ENCODE measurements around the gene C16orf54.
"Not testable (repeated sequence)": the region's sequence is repeated elsewhere in the genome, so short reads cannot be mapped to it uniquely, and the experiment has no call there.

The C16orf54 gene

DNA sequence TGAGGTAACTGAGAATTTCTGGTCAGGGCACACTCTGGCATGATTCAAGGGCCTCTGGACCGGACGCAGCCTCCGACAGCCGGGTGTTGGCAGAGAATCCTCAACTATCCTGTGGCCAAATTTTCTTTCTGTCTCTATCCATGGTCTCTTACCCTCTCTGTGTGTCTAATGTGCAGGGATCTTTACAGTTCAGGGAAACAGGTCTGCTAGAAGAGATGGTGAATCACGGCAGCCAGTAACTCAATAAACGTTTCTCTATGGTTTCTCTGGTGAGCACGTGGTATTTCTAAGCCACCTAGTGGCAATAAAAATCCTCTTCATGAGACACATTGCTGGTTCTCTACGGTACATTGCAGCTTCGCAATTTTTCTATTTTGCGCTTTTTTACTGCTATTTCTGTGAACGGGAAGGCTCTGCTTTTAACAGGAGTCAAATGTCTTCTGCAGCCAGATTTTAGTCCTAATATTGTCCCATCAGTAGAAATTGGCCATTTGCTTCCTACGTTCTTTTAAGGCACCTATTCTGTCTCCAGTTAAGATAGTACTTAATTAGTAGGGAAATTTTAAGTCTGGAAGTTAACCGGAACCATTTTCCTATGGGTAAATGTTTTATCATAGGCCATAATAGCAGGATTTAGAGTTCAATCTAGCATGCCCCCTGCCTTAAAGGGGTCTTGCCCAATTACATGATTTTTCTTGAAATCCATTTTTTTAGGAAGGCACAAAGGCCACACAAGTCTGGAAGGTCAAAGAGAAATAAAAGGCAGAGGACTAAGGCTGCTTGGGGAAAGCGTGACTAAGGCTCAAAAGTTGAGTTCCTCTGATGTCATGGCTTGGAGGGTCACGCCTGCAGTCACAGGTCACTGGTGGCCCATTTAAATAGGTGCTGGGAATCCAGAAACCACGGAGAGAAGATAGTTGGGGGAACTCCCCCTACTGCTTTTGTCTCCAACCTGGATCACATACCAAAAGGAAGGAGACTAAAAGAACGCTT is 35.3 kb downstream of the C16orf54 start:
- H3K4me3 Mint-ChIP-seq: no peak overlapping the region
- no peaks in the 10 kb centered on the region for H3K27me3 Mint-ChIP-seq
- H3K4me1 Mint-ChIP-seq: peaks cover 14% of the 10 kb centered on the region
- peak; percentile 49 to 53 for DNase-seq
- no peaks in the 10 kb centered on the region for H3K9me3 Mint-ChIP-seq
- peak; percentile 98 for ATAC-seq
- no peak overlapping the region for H3K27ac Mint-ChIP-seq

DNA sequence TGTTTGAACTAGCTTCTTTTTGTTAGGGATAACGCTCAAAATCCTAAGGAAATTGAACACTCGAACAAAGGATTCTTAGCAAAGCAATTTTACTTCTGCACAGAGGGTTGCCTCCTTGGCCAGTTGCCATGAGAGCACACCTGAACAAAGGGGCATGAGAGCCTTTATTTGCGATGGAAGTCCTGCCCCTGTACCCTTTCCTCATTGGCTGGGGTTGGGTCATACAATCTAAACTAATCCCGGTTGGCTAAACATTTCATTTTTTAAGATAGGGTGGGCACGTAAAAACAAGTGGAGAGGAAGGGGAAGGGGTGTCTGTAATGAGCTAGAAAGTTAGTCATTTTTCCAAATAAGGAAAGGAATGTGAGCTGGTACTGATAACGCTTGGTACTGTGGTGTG is 36.1 kb downstream of the C16orf54 start:
- not testable (repeated sequence) for H3K27me3 Mint-ChIP-seq, H3K4me3 Mint-ChIP-seq, DNase-seq, H3K9me3 Mint-ChIP-seq, ATAC-seq, H3K27ac Mint-ChIP-seq
- peaks cover 14% of the 10 kb centered on the region for H3K4me1 Mint-ChIP-seq

DNA sequence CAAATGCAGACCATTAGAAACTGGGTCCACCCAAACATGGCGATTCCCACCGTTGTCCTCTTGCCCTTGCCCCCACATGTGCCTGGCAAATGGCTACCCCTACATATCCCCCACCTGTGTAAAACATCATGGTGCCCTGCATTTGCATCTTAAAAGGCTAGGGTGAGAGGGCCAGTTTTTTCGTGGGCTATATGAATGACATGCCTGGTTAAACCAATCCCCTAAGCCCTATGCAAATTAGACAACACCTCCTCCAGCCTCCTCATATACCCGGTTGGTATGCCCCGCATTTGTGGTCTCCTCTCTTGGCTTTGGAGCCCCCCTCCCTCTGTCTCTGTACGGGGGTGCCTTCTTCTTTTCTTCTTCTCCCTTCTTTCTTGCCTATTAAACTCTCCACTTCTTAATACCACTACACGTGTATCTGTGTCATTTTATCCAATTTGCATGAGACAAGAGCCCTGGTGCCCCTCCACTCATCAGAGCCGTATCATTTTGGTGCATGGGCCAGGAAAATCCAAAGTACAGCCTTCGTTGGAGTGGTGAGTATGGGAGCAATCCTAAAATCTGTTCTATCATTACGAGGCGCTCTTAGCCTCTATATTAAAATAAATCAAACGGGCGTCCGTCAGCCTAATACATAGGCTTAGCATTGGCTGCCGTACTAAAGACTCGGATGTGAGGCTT is 36.7 kb downstream of the C16orf54 start:
- no peak for ATAC-seq
- no peaks in the 10 kb centered on the region for H3K9me3 Mint-ChIP-seq
- peaks cover 14% of the 10 kb centered on the region for H3K4me1 Mint-ChIP-seq

DNA sequence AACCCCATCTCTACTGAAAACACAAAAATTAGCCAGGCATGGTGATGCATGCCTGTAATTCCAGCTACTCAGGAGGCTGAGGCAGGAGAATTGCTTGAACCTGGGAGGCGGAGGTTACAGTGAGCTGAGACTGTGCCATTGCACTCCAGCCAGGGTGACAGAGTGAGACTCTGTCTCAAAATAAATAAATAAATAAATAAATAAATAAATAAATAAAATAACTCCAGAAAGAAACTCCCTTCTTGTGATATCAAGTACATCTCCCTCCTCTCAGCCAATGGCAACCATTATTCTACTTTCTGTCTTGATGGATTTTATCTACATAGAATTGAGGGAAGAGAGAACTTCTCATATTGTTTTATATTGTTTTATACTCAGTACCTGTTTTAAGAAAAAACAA is 38.6 kb downstream of the C16orf54 start:
- ATAC-seq, H3K27ac Mint-ChIP-seq, DNase-seq, H3K27me3 Mint-ChIP-seq, H3K9me3 Mint-ChIP-seq, H3K4me3 Mint-ChIP-seq: not testable (repeated sequence)
- H3K4me1 Mint-ChIP-seq: peaks cover 23% of the 10 kb centered on the region

More for the DNA sequence above, 36.7 kb downstream of the C16orf54 start:
- Mint-ChIP-seq H3K4me3 (no peak overlapping the region), H3K27me3 (no peaks in the 10 kb centered on the region), H3K27ac (no peak overlapping the region)
- no peak for DNase-seq

DNA sequence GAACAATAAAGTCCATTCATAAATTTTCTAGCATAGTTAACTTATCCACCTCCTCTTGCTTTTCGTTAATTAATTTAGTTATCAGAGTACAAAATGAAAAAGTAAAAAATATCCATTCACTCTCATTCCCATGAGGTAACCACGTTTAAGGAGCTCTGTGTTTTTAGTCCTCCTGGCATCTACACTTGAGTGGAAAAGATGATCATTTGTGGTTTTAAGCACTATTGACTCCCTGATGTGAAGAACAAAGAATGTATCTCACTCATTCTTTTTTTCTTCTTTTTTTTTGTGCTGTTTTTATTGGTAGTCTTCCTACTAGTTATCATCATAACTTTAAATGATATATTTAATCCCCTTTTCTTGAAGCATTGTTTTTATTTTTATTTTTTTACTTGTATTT is 40.8 kb downstream of the C16orf54 start:
- Mint-ChIP-seq H3K4me1 (peaks cover 33% of the 10 kb centered on the region), H3K4me3 (no peak overlapping the region), H3K27ac (no peak overlapping the region), H3K27me3 (no peaks in the 10 kb centered on the region), H3K9me3 (no peaks in the 10 kb centered on the region)
- DNase-seq: no peak
- no peak for ATAC-seq

DNA sequence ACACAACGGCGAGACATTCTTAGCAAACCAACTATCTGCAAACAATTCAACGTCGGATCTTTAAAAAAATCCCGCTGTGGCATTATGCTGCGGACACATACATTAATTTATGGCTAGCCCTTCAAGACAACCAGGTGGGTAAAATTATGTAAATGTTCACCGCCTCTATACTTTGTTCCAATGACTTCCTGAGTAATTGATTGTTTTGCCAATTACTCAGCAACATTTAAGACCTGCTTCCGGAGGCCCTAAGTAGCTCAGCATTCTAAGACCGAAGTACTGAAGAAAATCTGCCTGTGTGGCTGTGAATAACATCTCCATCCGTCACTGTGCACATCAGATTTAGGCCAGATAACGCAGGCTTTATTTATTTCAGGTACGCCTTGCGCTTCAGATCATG is 43.5 kb downstream of the C16orf54 start:
- Mint-ChIP-seq H3K27me3 (no peaks in the 10 kb centered on the region), H3K9me3 (no peaks in the 10 kb centered on the region), H3K4me3 (peak overlapping the region; percentile 77 to 78), H3K27ac (peak overlapping the region; percentile 81 to 92), H3K4me1 (peaks cover 28% of the 10 kb centered on the region)
- DNase-seq: no peak
- peak; percentile 32 for ATAC-seq

DNA sequence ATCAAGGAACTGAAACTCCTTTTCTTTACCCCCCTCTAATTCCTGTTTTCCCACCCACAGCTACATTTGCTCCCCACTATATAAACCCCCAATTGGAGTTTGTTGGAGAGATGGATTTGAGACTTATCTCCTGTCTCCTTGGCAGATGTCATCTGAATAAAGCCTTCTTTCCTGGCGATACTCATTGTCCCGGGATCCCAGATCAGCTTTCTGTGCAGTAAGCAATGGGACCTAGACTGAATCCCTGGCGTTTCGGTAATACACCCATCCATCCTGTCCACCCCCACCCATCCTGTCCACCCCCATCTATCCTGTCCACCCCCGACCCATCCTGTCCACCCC is 44.6 kb downstream of the C16orf54 start:
- H3K4me3 Mint-ChIP-seq: peak overlapping the region in 1 of 2 donors; percentile 60
- ATAC-seq (no peak), DNase-seq (no peak)
- H3K9me3 Mint-ChIP-seq: no peaks in the 10 kb centered on the region
- H3K4me1 Mint-ChIP-seq: peaks cover 28% of the 10 kb centered on the region
- H3K27ac Mint-ChIP-seq: no peak overlapping the region
- H3K27me3 Mint-ChIP-seq: no peaks in the 10 kb centered on the region

DNA sequence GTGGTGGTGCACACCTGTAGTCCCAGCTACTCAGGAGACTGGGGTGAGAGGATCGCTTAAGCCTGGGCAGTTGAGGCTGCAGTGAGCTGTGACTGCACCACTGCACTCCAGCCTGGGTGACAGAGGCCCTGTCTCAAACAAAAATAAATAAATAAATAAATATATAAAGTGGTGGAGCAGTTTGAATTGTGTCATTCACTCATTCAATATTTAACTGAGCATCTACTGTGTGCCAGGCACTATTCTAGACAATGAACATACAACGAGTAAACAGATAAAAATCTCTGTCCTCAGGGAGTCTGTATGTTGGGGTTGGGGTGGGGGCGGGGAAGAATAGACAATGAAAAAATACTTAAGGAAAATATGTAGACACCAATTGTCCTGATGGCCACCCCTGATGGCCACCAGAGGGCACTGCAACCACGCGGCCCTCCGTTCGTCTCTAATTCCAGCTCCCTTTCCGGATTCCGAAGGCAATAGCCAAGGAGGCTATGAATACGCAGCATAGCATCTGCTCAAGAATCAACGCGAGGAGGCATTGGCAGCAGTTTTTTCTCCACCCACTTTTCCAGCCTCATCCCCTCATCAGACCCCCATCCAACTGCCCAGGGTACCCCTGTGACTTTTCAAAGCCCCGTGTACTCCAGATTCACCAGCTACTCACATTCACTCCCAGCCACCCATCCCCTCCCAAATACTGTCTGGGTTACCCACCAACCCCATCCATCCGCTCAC is 45.4 kb downstream of the C16orf54 start:
- ATAC-seq (peak; percentile 71), DNase-seq (peak; percentile 73 to 76)
- peaks cover 28% of the 10 kb centered on the region for H3K4me1 Mint-ChIP-seq
- no peaks in the 10 kb centered on the region for H3K9me3 Mint-ChIP-seq
- H3K27ac Mint-ChIP-seq: no peak overlapping the region
- H3K4me3 Mint-ChIP-seq: peak overlapping the region; percentile 55 to 60
- no peaks in the 10 kb centered on the region for H3K27me3 Mint-ChIP-seq

DNA sequence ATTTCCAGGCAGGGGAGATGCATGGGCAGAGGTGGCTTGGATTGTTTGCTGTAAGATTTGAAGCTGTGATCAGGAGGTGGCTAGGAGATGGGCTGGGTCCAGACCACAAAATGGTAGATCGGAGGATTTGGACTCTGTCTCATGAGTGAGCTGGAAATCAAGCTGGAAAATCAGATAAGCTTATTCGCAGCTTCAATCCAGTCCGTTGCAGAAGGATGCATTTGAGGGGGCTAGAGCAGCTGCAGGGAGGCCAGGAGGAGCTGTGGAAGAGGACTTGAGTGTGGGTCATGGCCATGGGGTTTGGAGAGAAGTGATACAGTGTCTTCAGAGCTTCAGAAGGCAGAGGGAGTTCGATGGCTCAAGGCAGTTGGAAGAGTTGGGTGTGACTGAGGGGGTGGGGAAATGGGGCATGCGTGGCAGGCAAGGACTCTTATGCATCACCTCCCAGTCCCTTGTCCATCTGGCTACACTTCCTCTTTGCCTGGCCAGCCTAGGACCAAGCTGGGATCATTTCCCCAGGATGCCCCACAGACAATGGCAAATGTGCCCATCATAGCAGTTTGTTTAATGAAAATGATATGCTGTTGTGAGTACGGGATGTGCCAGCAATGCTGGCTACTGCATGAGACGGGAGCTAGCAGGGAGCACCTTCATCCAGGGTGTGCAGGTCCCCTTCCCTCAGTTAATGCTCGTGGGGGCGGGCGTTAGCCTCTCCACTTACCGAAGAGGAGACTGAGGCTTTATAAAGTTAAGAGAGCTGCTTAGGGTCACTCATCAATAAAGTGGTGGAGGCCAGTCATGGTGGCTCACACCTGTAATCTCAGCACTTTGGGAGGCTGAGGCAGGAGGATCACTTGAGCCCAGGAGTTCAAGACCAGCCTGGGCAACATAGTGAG is 46.2 kb downstream of the C16orf54 start:
- H3K4me3 Mint-ChIP-seq: no peak overlapping the region
- H3K27me3 Mint-ChIP-seq: no peaks in the 10 kb centered on the region
- H3K9me3 Mint-ChIP-seq: no peaks in the 10 kb centered on the region
- ATAC-seq: no peak
- no peak for DNase-seq
- no peak overlapping the region for H3K27ac Mint-ChIP-seq
- H3K4me1 Mint-ChIP-seq: peaks cover 28% of the 10 kb centered on the region

DNA sequence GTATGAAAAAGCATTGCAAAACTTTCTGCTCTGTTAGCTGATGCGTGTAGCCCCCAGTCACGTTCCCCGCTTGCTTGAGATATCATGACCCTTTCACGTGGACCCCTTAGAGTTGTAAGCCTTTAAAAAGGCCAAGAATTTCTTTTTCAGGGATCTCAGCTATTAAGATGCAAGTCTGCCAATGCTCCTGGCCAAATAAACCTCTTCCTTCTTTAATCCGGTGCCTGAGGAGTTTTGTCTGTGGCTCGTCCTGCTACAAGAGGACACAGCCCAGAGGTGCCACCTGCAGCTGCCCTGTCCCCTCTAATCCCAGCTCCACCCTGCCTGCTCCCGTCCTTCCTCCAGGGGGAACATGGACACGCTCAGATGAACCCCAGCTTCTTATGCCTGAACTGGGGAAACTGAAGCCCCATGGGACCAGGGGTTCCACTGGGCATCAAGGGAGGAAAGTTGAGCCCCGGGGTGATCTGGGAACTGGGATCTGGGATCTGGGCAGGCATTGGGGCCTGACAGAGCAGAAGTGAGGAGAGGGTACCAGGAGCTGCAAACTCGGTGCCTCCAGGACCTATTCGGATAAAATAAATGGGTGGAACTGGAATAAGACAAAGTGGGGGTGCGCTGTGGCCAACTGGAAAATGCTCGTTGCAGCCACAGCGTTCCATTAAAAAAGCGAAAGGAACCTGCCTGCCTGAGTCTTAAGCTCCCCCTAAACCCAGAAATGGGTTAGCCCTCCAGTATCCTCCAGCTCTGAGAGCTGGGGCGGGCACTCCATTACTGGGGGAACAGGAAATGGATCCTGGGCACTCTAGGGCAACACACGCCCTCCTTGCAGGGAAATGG is 47.1 kb downstream of the C16orf54 start:
- DNase-seq (no peak), ATAC-seq (no peak)
- Mint-ChIP-seq H3K27me3 (no peaks in the 10 kb centered on the region), H3K4me1 (peaks cover 28% of the 10 kb centered on the region), H3K9me3 (no peaks in the 10 kb centered on the region), H3K27ac (no peak overlapping the region), H3K4me3 (no peak overlapping the region)

DNA sequence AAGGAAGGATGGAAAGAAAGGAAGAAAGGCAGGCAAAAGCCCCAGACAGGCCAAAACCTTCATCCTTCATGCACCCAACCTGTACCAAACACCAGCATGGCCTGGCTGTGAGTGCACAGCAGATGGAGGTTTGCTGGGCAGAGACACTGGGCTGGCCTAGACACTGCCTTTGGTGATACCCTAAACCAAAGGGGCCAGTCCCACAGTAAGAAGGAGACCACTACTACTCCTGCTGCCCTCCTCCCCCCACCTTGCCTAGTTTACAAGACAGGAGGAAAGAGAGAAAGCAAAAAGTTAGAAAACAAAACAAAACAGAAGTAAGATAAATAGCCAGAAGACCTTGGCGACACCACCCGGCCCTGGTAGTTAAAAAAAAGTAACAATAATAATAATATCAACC is 47.7 kb downstream of the C16orf54 start:
- Mint-ChIP-seq H3K9me3 (no peaks in the 10 kb centered on the region), H3K4me1 (peaks cover 28% of the 10 kb centered on the region), H3K27ac (no peak overlapping the region), H3K27me3 (no peaks in the 10 kb centered on the region), H3K4me3 (no peak overlapping the region)
- no peak for DNase-seq
- ATAC-seq: no peak

DNA sequence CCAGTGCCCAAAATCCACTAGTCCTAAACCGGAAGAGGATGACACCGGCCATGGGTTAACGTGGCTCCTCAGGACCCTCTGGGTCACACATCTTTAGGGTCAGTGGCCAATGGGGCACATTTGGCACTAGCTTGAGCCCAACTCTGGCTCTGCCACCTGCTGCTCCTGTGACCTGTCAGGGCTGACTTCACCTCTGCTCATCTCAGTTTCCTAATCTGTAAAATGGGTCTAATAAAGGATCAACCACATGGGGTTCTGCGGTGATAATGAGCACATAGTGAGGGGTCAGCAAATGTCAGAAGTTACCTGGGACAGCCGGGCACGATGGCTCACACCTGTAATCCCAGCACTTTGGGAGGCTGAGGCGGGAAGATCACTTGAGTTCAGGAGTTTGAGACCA is 48.4 kb downstream of the C16orf54 start:
- peaks cover 21% of the 10 kb centered on the region for H3K4me1 Mint-ChIP-seq
- H3K9me3 Mint-ChIP-seq: no peaks in the 10 kb centered on the region
- H3K27ac Mint-ChIP-seq: no peak overlapping the region
- no peaks in the 10 kb centered on the region for H3K27me3 Mint-ChIP-seq
- ATAC-seq: no peak
- DNase-seq: no peak
- H3K4me3 Mint-ChIP-seq: no peak overlapping the region

DNA sequence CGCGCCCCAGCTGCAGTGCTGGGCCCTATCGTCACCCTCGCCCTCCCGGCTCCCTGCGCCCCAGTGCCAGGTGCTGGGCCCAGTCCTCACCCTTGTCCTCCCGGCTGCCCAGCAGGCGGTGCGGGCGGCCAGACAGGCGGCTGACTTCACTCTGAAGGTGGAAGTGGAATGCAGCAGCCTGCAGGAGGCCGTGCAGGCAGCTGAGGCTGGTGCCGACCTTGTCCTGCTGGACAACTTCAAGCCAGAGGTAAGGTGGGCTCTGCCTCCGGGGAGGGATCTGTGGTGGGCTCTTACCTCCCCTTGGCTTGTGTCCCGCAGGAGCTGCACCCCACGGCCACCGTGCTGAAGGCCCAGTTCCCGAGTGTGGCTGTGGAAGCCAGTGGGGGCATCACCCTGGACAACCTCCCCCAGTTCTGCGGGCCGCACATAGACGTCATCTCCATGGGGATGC is 48.9 kb downstream of the C16orf54 start:
- ATAC-seq (no peak), DNase-seq (no peak)
- no peaks in the 10 kb centered on the region for H3K27me3 Mint-ChIP-seq
- no peak overlapping the region for H3K4me3 Mint-ChIP-seq
- H3K27ac Mint-ChIP-seq: no peak overlapping the region
- peaks cover 17% of the 10 kb centered on the region for H3K4me1 Mint-ChIP-seq
- H3K9me3 Mint-ChIP-seq: no peaks in the 10 kb centered on the region

DNA sequence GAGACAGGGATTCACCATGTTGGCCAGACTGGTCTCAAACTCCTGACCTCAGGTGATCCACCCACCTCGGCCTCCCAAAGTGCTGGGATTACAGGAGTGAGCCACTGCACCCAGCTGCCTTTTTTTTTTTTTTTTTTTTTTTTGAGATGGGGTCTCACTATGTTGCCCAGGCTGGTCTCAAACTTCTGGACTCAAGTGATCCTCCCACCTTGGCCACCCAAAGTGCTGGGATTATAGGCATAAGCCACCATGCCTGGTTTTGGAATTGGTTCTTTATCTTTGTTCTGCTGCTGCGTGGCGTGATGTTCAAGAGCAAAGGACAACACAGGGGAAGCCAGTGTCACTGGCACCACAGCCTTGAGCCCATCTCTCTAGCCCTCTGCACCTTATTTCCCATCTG is 50.1 kb downstream of the C16orf54 start:
- not testable (repeated sequence) for H3K27me3 Mint-ChIP-seq, DNase-seq, H3K4me3 Mint-ChIP-seq, ATAC-seq, H3K9me3 Mint-ChIP-seq
- Mint-ChIP-seq H3K27ac (peak overlapping the region in 1 of 2 donors; percentile 92), H3K4me1 (peaks cover 11% of the 10 kb centered on the region)
